Stimulated activated effector memory CD8-positive, alpha-beta T cell treated with anti-CD3 and anti-CD28 coated beads, Interleukin-12 subunit alpha, Interleukin-12 subunit beta, amount 100 ng/mL, for 72 hours (primary cell): ENCODE data around the gene IRX1.

Experiments used
- ATAC-seq: fragments of 150-1000 bp; cut with Tn5 transposase; 2 replicates; pipeline ENCODE4 v1.10.0; 2021
- DNase-seq, 2 donors: peaks; one replicate each; pipeline ENCODE4 v3.0.0; 2021 to 2022; ENCODE audit warnings: low spot score in 2 of 2
- H3K27ac Mint-ChIP-seq: one replicate; pipeline ENCODE4 v1.8.0; 2022; ENCODE audit warnings: mild to moderate bottlenecking, mixed read lengths
- H3K36me3 Mint-ChIP-seq: one replicate; pipeline ENCODE4 v1.8.0; 2022; ENCODE audit warnings: mild to moderate bottlenecking, mixed read lengths
- H3K4me1 Mint-ChIP-seq: one replicate; pipeline ENCODE4 v1.8.0; 2022; ENCODE audit warnings: mixed read lengths
- H3K4me3 Mint-ChIP-seq: one replicate; pipeline ENCODE4 v1.8.0; 2022; ENCODE audit warnings: mild to moderate bottlenecking, mixed read lengths
- H3K9me3 Mint-ChIP-seq: one replicate; pipeline ENCODE4 v1.8.0; 2022; ENCODE audit warnings: mixed read lengths

The IRX1 gene

DNA sequence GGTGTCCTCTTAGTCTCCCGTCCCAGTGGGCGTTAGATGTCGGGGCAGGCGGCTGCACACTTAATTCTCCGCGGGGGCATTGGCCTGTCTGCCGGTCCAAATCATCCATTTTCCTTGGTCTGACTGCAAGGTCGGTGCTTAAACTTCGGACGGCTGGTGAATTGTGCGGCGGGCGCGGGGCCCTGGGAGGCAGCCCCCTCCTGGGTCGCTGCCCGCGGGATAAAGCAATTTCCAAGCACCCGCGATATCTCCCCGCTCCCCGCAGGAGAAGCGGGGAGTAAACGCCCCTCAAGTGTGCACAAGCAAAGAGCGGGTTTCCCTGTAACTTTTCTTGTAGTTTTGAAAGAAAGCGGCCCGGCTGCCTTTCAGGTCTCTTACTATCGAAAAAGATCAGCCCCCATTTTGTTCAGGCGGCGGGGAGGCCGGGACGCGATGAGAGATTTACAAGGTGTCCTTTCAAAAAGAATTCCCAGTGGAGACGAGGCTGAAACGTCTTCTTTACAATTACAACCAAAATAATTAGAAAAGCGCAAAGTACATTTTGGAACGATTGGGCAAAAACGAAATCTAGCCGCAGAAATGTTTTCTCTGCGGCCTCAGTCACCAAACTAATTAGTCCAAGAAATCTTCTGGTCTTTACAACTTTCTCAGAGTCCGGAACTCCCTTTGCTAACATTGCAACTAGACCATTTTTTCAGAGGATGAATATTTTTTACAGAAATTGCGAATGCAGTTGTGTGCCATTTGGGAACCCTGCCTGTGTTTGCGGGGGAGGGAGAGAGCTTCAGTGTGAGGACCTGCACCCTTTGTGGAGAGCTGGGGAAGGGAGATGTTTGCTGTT lies 1.8 kb downstream of the IRX1 start:
- no peak overlapping the region for H3K4me3 Mint-ChIP-seq
- H3K36me3 Mint-ChIP-seq, result no peaks in the 10 kb centered on the region
- H3K4me1 Mint-ChIP-seq, result peaks cover 8% of the 10 kb centered on the region
- H3K27ac Mint-ChIP-seq, result no peak overlapping the region
- DNase-seq (no peak), ATAC-seq (no peak)
- H3K9me3 Mint-ChIP-seq, result peaks cover 9% of the 10 kb centered on the region

DNA sequence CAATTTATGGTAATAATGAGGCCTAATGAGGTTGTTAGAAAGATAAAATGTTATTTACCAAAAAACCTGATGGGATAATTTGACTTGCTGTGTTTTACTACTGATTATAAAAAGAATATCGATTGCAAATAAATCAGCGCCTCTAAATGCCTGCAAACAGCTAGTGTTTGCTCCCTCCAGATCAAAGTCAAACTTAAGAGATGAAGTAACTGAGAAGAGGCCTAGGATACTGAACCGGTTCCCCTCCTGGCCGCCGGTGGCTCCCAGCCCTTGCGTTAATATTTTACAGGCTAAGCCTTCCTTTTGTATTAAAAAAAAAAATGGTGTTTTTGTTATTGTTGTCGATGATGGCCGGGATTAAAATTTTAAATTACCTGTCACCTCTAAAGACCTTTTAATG lies 2.6 kb downstream of the IRX1 start:
- no peaks in the 10 kb centered on the region for H3K36me3 Mint-ChIP-seq
- peaks cover 9% of the 10 kb centered on the region for H3K9me3 Mint-ChIP-seq
- no peak overlapping the region for H3K27ac Mint-ChIP-seq
- peaks cover 8% of the 10 kb centered on the region for H3K4me1 Mint-ChIP-seq
- H3K4me3 Mint-ChIP-seq, result no peak overlapping the region
- ATAC-seq, result no peak
- no peak for DNase-seq

DNA sequence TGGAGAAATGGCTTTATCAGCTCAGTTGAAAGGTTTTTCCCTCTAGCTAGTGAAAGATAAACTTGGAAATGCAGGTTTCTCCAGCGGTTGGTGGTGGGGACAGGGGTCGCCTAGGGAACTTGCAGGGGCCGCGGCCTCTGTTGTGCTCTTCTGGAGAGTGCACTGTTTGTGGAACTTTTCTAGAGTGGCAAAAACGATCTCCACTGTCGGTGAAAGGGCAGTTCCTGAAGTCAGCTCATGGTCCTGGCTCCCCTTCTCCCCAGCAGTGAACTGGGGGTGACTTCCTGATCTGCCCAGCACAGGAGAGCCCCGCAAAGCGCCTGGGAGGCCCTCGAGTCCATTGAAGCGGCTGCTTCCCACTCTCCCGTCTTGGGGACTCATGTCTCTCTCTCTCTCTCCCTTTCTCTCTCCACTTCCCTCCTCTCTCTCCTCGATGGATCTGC lies 3.2 kb downstream of the IRX1 start:
- H3K4me3 Mint-ChIP-seq, result no peak overlapping the region
- peaks cover 9% of the 10 kb centered on the region for H3K9me3 Mint-ChIP-seq
- H3K36me3 Mint-ChIP-seq, result no peaks in the 10 kb centered on the region
- ATAC-seq (no peak), DNase-seq (no peak)
- no peak overlapping the region for H3K27ac Mint-ChIP-seq
- H3K4me1 Mint-ChIP-seq, result peaks cover 4% of the 10 kb centered on the region

DNA sequence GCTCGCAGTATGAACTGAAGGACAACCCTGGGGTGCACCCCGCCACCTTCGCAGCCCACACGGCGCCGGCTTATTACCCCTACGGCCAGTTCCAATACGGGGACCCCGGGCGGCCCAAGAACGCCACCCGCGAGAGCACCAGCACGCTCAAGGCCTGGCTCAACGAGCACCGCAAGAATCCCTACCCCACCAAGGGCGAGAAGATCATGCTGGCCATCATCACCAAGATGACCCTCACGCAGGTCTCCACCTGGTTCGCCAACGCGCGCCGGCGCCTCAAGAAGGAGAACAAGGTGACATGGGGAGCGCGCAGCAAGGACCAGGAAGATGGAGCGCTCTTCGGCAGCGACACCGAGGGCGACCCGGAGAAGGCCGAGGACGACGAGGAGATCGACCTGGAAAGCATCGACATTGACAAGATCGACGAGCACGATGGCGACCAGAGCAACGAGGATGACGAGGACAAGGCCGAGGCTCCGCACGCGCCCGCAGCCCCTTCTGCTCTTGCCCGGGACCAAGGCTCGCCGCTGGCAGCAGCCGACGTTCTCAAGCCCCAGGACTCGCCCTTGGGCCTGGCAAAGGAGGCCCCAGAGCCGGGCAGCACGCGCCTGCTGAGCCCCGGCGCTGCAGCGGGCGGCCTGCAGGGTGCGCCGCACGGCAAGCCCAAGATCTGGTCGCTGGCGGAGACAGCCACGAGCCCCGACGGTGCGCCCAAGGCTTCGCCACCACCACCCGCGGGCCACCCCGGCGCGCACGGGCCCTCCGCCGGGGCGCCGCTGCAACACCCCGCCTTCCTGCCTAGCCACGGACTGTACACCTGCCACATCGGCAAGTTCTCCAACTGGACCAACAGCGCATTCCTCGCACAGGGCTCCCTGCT lies 3.8 kb downstream of the IRX1 start:
- DNase-seq (no peak), ATAC-seq (no peak)
- Mint-ChIP-seq H3K9me3 (peaks cover 9% of the 10 kb centered on the region), H3K4me3 (no peak overlapping the region), H3K27ac (no peak overlapping the region), H3K4me1 (no peaks in the 10 kb centered on the region), H3K36me3 (no peaks in the 10 kb centered on the region)

DNA sequence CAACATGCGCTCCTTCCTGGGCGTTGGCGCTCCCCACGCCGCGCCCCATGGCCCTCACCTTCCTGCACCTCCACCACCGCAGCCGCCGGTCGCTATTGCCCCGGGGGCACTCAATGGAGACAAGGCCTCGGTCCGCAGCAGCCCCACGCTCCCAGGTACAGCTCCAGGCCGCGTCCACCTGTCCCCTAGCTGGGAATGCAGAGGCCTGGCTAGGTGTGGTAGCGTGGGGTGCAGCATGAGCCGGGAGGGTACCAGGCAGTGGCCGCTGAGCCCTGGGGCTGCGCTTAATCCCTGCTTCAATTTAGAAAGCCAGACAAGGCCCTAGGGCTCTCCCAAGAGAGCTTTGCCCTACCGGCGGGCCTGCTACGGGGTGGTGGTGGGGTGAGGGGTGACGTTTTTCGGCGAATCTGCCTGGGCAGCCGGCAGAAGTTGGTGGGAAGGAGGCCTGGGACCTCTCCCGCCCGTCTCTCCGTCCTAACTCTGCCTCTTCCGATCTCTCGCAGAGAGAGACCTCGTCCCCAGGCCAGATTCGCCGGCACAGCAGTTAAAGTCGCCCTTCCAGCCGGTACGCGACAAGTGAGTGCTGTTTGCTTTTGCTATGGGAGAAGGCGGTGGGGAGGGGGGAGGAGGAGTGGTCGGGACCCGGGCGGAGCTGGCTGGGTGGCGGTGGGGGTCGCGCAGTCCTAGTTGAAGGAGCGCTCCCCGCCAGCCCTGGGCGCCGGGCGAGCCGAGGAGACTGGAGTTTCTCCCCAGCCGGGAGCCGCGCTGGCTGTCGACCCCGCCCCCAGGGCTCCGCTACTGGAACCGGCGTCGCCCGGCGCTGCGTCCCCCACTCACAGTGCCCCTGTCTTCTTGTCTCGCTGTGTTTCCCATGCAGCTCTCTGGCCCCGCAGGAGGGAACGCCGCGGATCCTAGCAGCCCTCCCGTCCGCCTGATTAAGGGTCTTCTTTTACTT lies 4.8 kb downstream of the IRX1 start:
- DNase-seq (no peak), ATAC-seq (no peak)
- H3K9me3 Mint-ChIP-seq, result peaks cover 9% of the 10 kb centered on the region
- H3K4me1 Mint-ChIP-seq, result no peaks in the 10 kb centered on the region
- no peak overlapping the region for H3K27ac Mint-ChIP-seq
- H3K36me3 Mint-ChIP-seq, result no peaks in the 10 kb centered on the region
- no peak overlapping the region for H3K4me3 Mint-ChIP-seq

DNA sequence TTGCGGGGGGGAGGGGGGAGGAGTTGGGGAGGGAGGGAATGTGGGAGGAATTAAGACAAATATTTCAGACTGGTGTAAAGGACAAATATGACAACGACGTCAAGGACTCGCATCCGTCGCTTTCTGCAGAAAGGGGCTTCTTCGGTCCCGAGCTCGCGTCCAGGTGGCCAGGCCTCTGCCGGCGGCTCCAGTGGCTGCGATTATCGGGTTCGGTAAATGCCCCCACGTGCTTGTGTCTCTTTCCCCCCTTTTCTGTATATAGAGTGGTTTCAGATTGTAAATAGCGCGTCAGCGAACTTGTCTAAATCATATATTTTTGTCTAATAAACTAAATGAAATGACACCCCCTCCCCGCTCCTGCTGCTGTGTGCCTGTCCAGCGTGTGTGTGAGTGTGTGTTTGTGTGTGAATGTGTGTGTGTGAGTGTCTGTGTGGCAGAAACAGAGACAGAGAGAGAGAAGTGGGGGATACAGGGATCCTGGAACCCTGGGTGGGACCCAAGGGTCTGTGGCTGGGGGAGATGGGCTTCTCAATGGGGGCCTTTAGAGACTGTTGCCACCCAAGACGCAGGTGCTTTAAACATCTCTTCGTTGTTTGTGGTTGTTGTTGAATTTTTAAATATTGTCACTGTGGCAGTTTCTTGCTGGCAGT lies 5.6 kb downstream of the IRX1 start:
- H3K36me3 Mint-ChIP-seq, result no peaks in the 10 kb centered on the region
- no peak overlapping the region for H3K27ac Mint-ChIP-seq
- DNase-seq, result no peak
- ATAC-seq, result no peak
- H3K4me1 Mint-ChIP-seq, result no peaks in the 10 kb centered on the region
- H3K9me3 Mint-ChIP-seq, result peaks cover 9% of the 10 kb centered on the region
- H3K4me3 Mint-ChIP-seq, result no peak overlapping the region

DNA sequence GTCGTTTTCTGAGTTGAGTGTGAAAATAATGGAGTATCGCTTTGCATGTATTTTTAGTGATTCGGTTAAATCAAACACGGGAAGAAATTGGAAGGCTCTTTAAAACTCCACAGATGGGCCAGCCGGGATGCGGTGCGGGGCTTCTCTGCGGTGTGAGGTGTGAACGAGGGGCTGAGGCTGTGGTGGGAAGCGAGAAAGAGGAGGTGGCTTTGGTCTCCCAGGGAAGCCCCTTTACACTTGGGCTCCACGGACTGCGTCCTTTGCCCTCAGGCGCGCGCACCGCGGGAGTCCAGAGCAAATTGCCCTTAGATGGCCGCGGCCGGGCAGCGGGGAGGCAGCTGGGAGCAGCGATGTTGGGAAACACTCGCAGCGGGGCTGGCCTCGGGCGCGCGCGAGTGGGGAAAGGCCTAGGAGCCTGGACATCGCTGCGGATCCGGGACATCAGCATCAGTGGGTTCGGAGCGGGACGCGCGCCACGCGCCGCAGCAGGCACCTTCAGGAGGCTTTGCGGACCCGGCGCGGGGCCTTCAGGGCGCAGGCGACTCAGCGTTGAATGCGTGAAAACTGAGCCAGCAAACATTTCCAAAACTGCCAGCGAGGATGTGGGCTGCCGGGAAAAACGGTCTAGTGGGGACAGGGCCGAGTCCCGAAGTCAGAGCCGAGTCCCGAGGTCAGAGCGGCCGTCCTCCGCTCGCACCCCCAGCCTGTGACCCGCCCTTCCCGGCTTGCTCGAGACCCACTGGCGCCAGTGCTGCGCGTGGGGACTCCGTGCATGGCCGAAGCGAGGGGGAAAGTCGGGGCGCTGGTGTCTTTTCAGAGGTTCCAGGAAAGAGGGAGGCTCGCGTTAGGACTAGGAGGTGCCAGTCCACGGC lies 6.5 kb downstream of the IRX1 start:
- H3K27ac Mint-ChIP-seq, result no peak overlapping the region
- no peak overlapping the region for H3K4me3 Mint-ChIP-seq
- ATAC-seq (no peak), DNase-seq (no peak)
- no peaks in the 10 kb centered on the region for H3K4me1 Mint-ChIP-seq
- no peaks in the 10 kb centered on the region for H3K36me3 Mint-ChIP-seq
- H3K9me3 Mint-ChIP-seq, result peaks cover 13% of the 10 kb centered on the region

DNA sequence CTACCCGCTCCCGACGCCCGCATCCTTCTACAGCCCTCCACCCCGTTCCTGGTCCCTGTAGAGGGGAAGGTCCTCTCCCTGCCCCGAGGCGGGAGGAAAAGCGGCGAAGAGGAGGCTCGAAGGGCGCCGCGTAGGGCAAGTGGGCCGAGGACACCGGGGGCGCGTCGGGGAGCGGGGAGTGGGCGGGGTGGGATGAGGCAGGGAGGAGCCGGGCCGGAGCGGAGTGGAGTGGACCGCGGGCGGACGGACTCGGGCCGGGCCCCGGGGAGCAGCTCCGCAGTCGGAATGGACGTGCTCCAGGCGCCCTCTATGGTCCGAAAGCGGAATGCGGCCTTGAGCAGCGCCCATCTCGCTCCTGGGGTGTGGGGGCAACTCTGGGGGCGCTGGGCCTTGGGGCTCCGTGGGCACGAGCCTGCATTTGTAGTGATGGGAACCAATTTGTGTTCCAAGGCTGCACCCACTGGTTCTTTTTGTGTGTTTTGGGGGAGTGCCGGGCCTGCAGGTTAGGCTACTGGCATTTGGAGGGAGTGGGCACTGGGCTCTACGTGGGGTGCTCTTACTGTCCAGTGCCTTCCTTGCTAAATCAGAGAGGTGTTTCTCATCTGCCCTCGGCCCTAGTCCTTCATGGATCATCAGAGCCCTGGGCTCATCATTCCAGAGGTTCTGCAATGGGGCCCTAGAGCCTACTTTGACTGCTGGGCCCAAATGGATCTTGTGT lies 7.3 kb downstream of the IRX1 start:
- Mint-ChIP-seq H3K9me3 (peaks cover 13% of the 10 kb centered on the region), H3K4me3 (no peak overlapping the region), H3K27ac (no peak overlapping the region), H3K36me3 (no peaks in the 10 kb centered on the region), H3K4me1 (no peaks in the 10 kb centered on the region)
- no peak for DNase-seq
- ATAC-seq, result no peak

DNA sequence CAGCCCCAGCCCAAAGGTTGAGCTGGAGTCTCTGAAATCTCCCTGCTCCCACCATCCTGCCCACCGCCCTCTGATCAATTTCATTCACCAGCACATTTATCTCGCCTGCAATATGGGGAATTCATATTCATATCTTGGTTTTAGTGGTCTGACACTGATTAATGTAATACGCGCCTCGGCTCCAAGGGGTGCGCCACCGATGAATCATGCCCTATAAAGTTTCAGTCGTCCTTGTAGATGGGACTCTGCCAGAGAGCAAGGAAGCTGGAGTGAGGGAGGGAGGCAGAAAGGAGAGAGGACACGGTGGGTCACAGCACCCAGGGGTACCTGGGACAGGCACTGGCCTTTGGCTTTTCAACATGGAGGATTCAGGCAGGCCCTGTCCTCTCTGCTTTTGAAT lies 8.9 kb downstream of the IRX1 start:
- Mint-ChIP-seq H3K4me3 (no peak overlapping the region), H3K4me1 (no peaks in the 10 kb centered on the region), H3K36me3 (no peaks in the 10 kb centered on the region), H3K27ac (no peak overlapping the region), H3K9me3 (peaks cover 11% of the 10 kb centered on the region)
- no peak for DNase-seq
- ATAC-seq, result no peak

DNA sequence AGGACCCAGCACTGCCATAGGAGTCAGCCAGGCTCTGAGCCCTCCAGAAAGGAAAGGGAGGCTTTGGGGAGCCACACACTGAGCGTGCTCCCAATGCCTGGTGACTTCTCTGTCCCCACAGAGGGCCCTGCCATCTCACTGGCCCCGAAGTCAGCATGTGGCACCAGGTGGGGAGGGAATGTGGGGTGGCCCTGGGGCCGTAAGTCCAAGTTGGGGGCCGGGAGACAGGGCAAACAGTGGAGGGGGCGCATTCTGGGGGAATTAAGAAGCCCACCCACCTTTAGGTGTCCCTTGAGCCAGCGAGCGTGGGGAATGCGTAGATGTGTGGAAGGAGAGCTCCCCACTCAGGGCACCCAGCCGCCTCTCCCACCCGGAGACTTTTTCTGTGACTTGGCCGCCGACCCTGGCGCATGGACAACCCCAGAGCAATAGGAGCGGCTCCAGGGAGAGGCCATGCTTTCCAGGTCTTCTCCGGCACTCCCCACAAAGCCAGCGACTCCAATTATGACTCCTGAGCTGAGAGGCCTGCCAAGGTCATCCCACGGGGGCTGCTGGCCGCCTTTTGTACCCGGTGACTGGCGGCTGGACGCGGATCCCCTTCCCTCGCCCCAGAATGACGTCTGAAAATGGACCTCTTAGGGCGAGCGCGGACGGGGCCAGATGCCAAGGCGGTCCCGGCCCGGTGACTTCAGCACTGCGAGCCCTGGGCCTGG lies 9.8 kb downstream of the IRX1 start:
- no peak overlapping the region for H3K27ac Mint-ChIP-seq
- no peak overlapping the region for H3K4me3 Mint-ChIP-seq
- DNase-seq (no peak), ATAC-seq (no peak)
- H3K4me1 Mint-ChIP-seq, result no peaks in the 10 kb centered on the region
- H3K9me3 Mint-ChIP-seq, result peaks cover 11% of the 10 kb centered on the region
- no peaks in the 10 kb centered on the region for H3K36me3 Mint-ChIP-seq

DNA sequence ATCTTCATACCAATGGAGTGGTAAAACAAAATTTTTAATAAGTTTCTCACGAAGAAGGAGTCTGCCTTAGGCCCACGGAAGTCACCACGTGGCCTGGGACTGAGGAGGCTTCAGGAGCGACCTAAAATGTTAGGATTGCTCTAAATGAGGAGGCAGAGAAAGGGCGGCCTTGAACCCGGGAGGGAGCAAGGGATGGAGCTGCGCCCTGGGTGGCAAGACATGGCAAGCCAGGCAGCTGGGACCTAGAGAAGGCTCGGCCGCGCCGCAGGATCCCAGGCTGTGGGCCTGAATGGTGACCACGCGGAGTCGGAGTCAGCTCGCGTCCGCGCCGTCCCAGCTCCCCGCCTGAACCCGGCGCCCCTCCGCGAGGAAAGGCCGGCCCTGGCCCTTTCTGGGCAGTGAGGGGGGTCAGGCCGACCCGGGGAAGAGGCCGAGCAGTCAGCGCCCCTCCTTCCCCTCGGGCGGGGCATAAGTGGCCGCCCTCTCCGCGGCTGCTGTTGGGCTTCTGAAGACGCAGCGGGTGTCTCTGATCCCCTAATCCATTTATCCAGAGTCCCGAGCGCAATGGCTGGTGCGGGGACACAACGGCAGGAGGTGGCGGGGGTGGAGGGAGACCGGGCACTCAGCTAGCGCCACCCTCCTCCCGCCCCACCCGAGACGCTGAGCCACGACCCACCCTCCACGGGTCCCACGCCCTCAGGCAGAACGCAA lies 10.6 kb downstream of the IRX1 start:
- no peak for ATAC-seq
- H3K9me3 Mint-ChIP-seq, result peaks cover 9% of the 10 kb centered on the region
- H3K27ac Mint-ChIP-seq, result no peak overlapping the region
- no peak overlapping the region for H3K4me3 Mint-ChIP-seq
- H3K4me1 Mint-ChIP-seq, result no peaks in the 10 kb centered on the region
- H3K36me3 Mint-ChIP-seq, result no peaks in the 10 kb centered on the region
- no peak for DNase-seq

DNA sequence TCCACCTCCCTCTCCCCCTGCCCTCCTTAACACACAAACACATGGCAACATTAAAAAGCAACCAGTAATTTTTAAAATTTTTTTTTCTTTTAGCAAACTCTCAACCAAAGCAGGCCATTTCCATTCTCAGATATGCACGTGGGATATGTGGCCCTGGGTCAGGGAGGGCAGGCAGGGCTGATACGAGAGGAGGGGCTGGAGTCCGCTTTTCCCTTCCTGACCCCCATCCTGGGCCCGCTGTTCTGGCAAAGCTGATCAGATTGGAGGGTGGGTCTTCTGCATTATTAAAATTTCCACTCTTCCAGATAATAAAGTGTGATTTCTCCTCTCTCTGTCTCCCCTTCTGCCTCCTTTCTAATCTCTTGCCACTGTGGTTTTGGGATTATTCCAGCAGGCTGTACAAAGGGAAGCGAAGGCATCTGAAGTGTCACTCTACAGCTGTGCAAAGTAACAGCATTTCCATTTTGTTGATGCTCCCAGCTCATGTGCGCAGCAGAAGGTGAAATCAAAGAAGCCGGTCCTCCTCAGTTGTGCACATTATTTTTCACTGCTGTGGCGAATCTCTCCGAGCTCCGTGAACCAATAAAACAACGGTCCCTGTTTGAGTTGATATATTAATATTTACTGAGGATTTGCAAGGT lies 12.0 kb downstream of the IRX1 start:
- H3K4me3 Mint-ChIP-seq, result no peak overlapping the region
- H3K4me1 Mint-ChIP-seq, result no peaks in the 10 kb centered on the region
- no peak for DNase-seq
- H3K9me3 Mint-ChIP-seq, result peaks cover 4% of the 10 kb centered on the region
- no peak overlapping the region for H3K27ac Mint-ChIP-seq
- ATAC-seq, result no peak
- no peaks in the 10 kb centered on the region for H3K36me3 Mint-ChIP-seq
